ENCODE results near the gene PTPRCAP.

DNA sequence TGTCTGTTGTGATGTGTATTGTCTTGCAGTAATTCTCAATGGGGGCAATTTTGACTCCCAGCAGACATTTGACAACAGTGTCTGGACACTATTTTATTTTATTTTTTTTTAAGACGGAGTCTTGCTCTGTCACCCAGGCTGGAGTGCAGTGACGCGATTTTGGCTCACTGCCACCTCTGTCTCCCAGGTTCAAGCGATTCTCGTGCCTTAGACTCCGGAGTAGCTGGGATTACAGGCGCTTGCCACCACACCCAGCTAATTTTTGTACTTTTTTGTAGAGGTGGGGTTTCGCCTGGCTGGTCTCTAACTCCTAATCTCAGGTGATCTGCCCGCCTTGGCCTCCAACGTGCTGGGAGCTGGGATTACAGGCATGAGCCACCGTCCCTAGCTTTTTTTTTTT, 7.8 kb downstream of the PTPRCAP start:
- TF ChIP-seq, protein P1, sequence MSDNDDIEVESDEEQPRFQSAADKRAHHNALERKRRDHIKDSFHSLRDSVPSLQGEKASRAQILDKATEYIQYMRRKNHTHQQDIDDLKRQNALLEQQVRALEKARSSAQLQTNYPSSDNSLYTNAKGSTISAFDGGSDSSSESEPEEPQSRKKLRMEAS (IDR thresholded peaks at IDR 0.05), result no peak
- TF ChIP-seq, protein P2, sequence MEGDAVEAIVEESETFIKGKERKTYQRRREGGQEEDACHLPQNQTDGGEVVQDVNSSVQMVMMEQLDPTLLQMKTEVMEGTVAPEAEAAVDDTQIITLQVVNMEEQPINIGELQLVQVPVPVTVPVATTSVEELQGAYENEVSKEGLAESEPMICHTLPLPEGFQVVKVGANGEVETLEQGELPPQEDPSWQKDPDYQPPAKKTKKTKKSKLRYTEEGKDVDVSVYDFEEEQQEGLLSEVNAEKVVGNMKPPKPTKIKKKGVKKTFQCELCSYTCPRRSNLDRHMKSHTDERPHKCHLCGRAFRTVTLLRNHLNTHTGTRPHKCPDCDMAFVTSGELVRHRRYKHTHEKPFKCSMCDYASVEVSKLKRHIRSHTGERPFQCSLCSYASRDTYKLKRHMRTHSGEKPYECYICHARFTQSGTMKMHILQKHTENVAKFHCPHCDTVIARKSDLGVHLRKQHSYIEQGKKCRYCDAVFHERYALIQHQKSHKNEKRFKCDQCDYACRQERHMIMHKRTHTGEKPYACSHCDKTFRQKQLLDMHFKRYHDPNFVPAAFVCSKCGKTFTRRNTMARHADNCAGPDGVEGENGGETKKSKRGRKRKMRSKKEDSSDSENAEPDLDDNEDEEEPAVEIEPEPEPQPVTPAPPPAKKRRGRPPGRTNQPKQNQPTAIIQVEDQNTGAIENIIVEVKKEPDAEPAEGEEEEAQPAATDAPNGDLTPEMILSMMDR (IDR thresholded peaks at IDR 0.05; ENCODE audit: low read depth, low read length, missing input control), result no peak
- TF ChIP-seq YY1 (IDR thresholded peaks at IDR 0.05) (no peak), SP1 (IDR thresholded peaks at IDR 0.05) (no peak), FOXA2 (IDR thresholded peaks at IDR 0.05) (no peak), RAD21 (IDR thresholded peaks at IDR 0.05) (no peak), GABPA (IDR thresholded peaks at IDR 0.05 in 1 of 2, conservative IDR thresholded peaks at IDR 0.05 in 1 of 2) (no peak), JUND (IDR thresholded peaks at IDR 0.05) (no peak), EGR1 (IDR thresholded peaks at IDR 0.05; ENCODE audit: low read depth in 2 of 2) (no peak), TAF1 (conservative IDR thresholded peaks at IDR 0.05) (no peak), FOXA1 (IDR thresholded peaks at IDR 0.05) (no peak)
- TF ChIP-seq, protein P3, sequence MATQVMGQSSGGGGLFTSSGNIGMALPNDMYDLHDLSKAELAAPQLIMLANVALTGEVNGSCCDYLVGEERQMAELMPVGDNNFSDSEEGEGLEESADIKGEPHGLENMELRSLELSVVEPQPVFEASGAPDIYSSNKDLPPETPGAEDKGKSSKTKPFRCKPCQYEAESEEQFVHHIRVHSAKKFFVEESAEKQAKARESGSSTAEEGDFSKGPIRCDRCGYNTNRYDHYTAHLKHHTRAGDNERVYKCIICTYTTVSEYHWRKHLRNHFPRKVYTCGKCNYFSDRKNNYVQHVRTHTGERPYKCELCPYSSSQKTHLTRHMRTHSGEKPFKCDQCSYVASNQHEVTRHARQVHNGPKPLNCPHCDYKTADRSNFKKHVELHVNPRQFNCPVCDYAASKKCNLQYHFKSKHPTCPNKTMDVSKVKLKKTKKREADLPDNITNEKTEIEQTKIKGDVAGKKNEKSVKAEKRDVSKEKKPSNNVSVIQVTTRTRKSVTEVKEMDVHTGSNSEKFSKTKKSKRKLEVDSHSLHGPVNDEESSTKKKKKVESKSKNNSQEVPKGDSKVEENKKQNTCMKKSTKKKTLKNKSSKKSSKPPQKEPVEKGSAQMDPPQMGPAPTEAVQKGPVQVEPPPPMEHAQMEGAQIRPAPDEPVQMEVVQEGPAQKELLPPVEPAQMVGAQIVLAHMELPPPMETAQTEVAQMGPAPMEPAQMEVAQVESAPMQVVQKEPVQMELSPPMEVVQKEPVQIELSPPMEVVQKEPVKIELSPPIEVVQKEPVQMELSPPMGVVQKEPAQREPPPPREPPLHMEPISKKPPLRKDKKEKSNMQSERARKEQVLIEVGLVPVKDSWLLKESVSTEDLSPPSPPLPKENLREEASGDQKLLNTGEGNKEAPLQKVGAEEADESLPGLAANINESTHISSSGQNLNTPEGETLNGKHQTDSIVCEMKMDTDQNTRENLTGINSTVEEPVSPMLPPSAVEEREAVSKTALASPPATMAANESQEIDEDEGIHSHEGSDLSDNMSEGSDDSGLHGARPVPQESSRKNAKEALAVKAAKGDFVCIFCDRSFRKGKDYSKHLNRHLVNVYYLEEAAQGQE (IDR thresholded peaks at IDR 0.05), result no peak
- TF ChIP-seq, protein P4, sequence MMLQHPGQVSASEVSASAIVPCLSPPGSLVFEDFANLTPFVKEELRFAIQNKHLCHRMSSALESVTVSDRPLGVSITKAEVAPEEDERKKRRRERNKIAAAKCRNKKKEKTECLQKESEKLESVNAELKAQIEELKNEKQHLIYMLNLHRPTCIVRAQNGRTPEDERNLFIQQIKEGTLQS (IDR thresholded peaks at IDR 0.05), result no peak

Data from liver (tissue), 3 donors.